Activated CD4-positive, alpha-beta T cell treated with anti-CD3 and anti-CD28 coated beads, Interleukin-2, Interleukin-4, amounts not matched to agents 100 ng/mL and 50 ng/mL, durations not matched to agents 16 hours and 8 hours (primary cell): ENCODE measurements around the gene NR4A2.
"Not testable (repeated sequence)": the region's sequence is repeated elsewhere in the genome, so short reads cannot be mapped to it uniquely, and the experiment has no call there.

ENCODE experiments used
- DNase-seq: peaks from one replicate; pipeline ENCODE4 v3.0.0-alpha.2; 2020; ENCODE audit warnings: low spot score

NR4A2 gene

GRCh38 chr2:156321243-156321904, 11.1 kb downstream of the NR4A2 start:
- no peak for DNase-seq

GRCh38 chr2:156320486-156321098, 11.9 kb downstream of the NR4A2 start:
- no peak for DNase-seq

GRCh38 chr2:156319811-156320485, 12.6 kb downstream of the NR4A2 start:
- no peak for DNase-seq

GRCh38 chr2:156317631-156318030, 14.9 kb downstream of the NR4A2 start:
- DNase-seq, result no peak

GRCh38 chr2:156311976-156312375, 20.5 kb downstream of the NR4A2 start:
- no peak for DNase-seq

- no peak for DNase-seq
Observed at GRCh38 chr2:156310773-156311172, 21.7 kb downstream of the NR4A2 start.

GRCh38 chr2:156309917-156310316, 22.6 kb downstream of the NR4A2 start:
- no peak for DNase-seq

GRCh38 chr2:156309167-156309566, 23.4 kb downstream of the NR4A2 start:
- no peak for DNase-seq

GRCh38 chr2:156306821-156307220, 25.7 kb downstream of the NR4A2 start:
- DNase-seq, result no peak

- DNase-seq, result no peak
Observed at GRCh38 chr2:156305121-156305520, 27.4 kb downstream of the NR4A2 start.

GRCh38 chr2:156300337-156300736, 32.2 kb downstream of the NR4A2 start:
- DNase-seq, result no peak

- DNase-seq, result no peak
Observed at GRCh38 chr2:156294945-156295580, 37.5 kb downstream of the NR4A2 start.

- not testable (repeated sequence) for DNase-seq
Observed at GRCh38 chr2:156293382-156293781, 39.1 kb downstream of the NR4A2 start.

GRCh38 chr2:156279446-156280150, 52.9 kb downstream of the NR4A2 start:
- no peak for DNase-seq
